HG02973 (cell line): ENCODE measurements around the gene HDHD5.

ENCODE experiments used
- ATAC-seq: cut with Tn5 transposase; IDR thresholded peaks from one replicate; pipeline ENCODE4 v1.9.1; 2021; ENCODE audit warnings: moderate library complexity; ENCODE audit not compliant: unreplicated experiment

HDHD5 gene

DNA sequence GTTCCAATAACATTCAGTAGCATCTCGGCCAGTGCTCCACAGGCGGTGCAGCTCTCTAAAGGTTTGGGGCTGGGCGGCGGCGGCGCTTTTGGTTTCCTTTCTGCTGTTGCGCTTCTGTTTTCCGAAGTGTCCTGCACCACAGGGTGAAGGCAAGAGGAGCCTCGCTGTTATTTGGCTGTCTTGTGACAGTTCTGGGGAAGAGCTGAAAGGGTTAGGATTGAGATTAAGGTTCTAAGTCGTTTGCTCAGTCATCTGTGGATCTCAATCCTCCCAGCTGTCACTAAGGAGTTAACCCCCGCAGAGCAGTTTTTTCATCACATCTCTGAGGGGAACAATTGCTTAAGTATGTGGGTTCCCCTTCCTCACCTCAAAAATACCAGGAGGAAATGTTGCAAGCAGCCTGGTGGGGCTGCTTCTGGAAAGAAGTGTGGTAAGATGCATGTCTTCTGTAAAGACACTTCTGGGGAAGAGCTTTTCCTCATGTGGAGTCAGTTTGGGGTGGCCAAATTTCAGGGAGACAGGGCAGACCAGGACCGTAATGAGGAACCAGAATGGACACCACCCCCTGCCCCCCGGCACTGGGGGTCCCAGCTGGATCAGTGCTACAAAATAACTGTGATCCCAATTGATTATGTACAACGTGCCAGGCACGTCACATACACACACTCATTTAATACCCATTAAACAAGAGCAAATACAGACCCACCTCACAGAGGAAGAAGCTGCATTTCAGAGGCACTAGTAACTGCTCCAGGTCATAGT lies 52.1 kb downstream of the HDHD5 start:
- no peak for ATAC-seq

DNA sequence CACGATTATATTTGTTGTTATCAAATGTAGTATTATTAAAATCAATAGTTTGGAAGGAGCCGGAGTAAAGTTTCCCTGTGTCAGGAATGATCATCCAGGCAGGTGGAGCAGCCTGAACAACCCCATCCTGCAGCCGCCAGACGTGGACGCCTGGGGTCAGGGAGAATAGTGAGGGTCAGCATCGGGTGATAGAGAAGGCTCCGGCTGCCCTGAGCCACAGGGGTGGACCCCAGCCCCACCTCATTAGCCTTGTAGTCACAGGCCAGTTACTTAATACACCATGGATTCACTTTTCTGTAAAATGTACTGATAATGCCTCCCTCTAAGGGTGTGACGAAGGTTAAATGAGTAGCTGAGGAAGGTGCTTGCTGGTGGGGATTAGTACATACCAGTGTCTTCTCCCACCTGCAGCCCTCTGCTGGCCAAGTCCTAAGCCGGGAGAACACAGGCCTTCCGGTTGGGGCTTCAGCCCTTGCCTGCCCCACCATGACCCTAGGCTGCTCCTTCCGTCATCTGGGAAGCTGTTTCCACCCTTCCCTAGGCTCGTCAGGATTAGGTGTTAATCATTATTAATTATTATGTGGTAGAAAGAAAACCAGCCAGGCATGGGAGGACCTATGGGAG lies 52.8 kb downstream of the HDHD5 start:
- ATAC-seq = no peak

DNA sequence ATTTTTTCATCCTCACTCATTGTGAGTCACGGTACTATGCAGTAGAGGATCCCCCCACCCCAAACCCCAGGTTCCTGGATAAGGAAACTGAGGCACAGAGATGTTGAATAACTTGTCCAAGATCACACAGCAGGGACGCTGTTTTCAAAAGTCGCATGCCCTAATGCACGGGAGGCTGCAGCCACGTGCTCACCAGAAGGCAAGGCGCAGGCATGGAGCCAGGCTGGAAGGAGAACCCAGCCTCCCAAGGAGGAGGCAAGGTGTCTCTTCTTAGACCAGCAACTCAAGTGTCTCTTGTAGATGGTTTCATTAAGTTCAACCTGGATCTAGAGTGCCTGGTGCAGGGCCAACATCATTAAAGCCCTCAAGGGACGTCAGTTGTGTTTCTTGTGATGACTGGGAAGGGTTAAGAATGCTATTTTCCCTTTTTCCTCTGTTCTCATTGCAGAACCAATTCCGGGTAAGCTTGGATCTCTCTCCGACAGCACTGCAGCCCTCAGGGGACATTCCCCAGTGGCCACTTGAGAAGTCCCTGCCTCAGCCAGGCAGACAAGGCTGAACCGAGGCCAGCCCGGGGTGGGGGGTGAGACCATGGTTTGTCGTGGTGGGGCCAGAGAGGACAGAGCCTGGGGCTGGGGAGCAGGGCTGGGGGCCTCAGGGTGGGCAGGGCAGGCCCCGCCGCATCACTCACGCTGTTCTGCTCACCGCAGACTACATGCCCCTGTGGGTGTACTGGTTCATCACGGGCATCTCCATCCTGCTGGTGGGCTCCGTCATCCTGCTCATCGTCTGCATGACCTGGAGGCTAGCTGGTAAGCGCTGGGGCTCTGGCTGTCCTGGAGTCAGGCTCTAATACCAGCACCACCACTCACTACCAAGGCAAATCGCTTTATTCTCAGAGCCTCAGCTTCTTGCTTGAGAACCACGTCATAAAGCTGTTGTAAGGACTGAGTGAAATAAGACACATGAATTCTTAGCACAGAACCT lies 53.6 kb downstream of the HDHD5 start:
- no peak for ATAC-seq

DNA sequence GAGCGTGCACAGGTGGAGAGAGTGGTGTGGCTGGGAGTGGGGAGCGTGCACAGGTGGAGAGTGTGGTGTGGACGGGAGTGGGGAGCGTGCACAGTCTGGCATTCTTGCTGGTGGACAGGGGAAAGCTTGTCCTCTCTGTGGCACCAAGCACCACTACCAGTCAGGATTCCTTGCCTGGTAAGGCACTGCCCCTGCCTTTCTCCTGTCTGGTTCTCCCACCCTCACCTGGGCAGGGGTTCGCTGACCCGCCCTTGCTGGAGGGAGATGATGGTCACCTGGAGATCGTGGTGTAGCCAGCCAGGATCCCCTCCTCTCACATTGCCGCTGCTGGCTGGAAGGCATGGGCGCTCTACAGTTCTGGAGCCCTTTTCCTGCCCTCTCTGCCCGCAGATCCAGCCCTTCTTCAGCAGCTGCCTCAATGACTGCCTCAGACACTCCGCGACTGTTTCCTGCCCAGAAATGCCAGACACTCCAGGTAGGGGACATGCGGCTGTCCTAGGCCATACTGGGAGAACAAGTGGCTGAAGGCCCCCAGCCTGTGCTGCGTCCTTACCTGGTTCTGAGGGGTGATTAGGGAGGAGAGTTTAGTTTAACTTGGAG lies 54.6 kb downstream of the HDHD5 start:
- ATAC-seq = no peak

DNA sequence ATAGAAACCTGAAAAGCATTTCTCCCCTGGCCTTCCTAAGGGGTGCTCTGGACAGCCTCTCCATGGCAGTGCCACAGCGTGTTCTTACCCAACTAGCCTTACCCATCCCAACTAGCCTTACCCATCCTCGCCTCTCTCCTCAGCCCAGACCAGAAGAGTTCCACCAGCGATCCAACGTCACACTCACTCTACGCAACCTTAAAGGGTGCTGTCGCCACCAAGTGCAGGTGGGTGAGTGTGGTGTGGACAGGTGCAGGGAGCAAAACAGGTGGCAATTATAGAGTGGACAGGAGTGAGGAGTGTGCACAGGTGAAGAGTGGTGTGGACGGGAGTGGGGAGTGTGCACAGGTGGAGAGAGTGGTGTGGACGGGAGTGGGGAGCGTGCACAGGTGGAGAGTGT lies 55.7 kb downstream of the HDHD5 start:
- ATAC-seq = no peak

DNA sequence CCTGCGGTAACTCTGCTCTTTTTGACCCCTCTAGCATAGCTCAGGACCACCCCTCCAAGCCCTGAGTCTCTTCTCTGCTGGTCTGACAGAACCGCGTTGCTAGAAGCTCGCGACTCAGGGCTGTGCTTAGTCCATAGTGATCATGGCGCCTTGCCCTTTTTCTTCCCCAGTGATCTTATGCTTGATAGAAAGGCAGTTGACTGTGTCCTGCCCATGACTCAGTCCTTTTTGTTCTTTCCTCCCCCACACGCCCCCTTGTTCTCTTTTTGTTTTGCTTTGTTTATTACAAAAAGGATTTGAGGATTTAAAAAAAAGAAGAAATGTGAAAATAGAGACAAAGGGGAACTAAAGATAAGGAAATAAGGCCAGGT lies 56.8 kb downstream of the HDHD5 start:
- no peak for ATAC-seq

DNA sequence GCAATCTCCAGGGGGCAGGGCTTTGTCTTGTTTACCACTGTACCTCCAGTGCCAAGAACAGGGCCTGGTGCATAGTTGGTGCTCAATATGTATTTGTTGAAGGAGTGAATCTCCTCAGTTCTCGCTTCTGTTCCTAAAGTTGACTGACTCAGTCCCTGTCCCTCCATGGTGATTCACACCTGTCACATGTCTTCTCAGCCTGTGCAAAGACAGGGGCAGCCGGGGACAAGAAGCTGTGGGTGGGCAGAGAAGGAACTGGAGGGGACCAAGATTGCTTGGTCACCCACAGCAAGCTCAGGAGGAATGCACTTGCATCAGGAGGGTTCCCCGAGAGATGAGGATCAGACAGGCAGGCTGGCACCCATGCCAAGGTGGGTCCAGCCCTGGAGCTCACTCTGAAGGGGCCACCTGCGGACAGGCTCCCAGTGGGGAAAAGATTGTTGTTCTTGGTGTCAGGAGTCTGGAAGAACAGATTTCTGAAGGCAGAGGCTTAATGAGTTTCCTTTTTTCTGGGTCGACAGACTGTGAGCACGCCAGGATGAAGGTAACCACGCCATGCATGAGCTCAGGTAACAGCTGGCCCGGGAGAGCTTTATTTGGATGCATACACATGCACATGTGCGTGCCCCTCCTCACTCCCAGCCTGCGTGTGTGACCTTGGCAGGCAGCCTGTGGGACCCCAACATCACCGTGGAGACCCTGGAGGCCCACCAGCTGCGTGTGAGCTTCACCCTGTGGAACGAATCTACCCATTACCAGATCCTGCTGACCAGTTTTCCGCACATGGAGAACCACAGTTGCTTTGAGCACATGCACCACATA lies 57.4 kb downstream of the HDHD5 start:
- no peak for ATAC-seq

DNA sequence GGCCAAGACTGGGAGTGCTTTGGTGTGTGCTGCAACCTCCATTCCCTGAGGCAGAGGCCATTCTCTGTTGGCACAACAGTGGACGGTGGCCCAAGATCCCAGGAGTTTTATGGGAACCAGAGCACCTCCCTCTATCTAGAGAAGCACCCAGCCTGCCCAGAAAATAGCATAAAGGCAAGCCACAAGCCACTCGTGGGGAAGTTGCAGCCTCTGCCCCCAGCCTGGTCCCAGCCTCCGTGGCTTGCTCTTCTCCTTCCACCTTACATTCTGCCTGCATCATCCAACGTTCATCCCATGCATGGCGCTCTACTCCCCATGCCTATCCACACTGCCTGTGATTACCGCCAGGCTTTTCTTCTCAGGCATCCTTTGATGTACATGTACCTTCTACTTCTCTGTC lies 58.5 kb downstream of the HDHD5 start:
- ATAC-seq = no peak

DNA sequence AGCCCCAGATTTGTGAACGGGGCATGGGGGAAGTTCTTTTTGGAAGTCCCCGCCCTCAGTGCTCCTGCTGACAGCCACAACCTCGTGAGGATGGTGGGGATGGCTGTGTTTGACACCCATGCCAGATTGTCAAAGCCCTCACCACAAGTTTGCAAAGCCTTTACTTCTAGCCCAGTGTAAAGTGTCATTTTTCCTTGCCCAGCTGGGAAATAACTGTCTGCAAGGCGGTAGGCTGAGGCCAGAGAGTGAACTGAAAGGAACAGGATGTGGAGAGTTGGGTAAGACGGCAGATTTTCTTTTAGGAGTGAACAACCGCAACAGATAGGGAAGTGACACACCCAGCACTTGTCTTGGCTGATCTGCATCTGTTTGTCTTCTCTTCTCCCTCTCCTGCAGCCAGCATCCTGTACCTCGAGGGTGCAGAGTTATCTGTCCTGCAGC lies 60.7 kb downstream of the HDHD5 start:
- ATAC-seq = no peak

DNA sequence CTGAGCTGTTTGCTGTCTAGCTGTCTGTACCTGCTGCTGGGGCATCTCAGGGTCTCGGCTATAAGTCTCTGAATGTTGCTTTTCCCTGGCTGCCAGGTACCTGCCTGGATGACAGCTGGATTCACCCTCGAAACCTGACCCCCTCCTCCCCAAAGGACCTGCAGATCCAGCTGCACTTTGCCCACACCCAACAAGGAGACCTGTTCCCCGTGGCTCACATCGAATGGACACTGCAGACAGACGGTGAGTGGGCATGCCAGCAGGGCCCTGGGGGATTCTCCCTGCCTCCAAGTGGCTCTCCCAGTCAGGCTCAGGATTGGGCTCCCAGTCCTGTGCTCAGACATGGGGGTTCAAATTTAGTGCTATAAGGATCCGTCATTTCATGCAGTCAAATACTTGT lies 61.4 kb downstream of the HDHD5 start:
- no peak for ATAC-seq

DNA sequence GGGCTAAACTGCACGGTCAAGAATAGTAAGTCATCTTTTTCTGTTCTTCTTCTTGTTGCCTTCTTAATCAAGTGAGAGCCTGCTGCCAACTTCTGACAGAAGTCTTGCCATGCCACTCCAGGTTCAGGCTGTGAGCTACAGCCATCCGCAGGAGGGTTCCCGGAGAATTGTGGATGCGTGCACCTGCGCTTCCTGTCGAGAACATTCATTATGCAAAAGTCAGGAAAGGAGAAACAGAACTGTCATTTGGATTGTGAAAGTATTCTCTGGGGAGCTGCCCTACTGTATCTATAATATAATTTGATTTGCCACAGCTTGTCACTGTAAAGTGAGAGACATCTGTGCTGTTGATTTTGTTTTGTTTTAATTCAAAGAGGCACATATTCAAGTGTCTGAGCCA lies 62.0 kb downstream of the HDHD5 start:
- no peak for ATAC-seq

DNA sequence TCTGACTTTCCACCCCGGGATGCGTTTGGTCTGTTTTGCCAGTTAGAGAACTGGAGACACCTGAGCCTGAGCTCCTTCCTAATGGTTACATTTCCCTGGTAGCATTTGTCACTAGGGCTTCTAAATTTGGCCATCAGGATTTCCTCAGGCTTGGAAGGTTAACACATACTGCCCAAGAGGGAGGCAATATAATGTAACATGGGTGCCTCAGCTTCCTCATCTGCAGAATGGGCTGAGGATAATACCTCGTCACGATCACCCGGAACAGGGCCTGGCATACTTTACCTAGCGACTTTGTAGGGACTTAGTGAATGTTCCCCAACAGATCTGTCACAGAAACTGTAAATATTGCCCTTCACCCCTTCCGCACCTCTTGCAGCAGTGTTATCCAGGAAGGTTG lies 63.0 kb downstream of the HDHD5 start:
- no peak for ATAC-seq

DNA sequence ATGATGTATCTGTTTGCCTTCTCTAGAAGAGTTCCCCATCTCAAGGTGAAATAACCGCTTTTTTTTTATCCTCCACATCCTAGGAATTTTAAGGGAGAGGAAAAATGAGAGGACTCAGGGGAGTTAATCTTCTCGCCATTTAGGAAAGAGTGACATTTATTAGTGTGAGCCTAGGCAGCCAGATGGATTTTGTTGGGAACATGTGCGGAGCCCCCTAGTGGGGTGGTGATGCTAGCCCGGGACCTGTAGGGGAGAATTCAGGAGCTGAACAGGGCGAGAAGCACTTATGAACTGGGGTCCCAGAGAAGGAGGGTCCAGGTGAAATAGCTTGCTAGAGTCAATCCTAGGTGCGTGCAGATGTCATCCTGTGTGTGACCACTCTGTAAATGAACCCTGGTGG lies 63.5 kb downstream of the HDHD5 start:
- ATAC-seq = no peak

DNA sequence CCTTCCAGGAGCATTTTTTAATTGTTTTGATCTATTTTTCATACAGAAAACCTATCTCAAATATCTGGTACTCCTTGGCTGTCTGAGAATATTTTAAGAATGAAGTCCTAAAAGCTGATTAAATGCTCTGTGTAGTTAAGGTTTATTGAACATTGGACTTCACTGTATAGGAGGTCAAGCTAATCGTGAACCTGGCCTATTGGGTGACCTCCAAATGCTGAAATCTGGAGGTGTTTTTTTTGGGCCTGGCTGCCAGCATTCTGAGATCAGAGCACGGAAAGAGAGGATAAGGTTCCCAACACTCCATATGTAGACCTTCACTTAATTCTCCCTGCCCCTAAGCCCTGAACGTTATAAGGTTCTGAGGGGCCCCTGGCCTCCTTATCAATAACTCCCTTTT lies 66.0 kb downstream of the HDHD5 start:
- no peak for ATAC-seq

DNA sequence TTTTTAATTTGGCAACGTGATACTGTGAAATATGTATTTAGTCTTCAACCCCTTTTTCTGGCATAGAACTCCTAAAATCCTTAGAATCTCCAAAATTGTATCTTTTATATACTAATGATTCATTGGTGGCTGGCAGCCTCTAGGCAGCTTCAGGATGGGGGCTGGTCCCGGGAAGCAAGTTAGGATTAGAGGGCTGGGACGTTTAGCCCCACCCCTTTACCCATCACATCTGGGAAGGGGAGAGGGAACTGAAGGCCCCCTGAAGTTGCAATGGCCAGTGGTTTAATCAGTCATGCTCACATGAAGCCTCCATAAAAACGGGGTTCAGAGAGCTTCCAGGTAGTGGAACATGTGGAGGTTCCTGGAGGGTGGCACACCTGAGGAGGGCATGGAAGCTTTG lies 67.2 kb downstream of the HDHD5 start:
- ATAC-seq = no peak

DNA sequence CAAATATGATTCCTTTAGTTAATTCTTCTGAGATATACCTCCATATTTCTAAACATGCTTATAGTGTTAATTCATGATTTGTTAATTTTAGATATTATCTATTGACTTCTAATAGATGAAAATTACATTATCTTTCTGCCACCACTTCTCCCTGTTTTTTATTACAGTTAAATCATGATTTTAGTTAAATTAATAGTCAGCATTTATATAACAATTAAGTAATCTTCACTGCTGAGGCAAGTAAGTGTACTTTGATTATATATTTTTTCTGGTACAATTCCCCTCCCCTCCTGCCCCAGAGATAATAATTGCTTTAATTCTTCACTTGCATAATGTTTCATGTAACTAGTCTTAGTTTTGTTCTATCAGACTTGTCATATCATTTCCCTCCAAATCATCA lies 68.5 kb downstream of the HDHD5 start:
- ATAC-seq = no peak
